Uterus (tissue), 4 donors: ENCODE measurements around the gene CCDC124. TPM values are rescaled to one million over a fixed set of nuclear protein-coding genes. Genes with fewer than 3 reads are reported as not detected.

Experiments used
- DNase-seq, 2 donors: peaks; one replicate each; pipeline ENCODE4 v3.0.0-alpha.2; 2019 to 2020
- H3K27ac ChIP-seq, 2 donors: fragments of 200-600 bp; sonication (generic); 1 replicate in 1 of 2; 2 replicates in 1 of 2; pipeline ENCODE4 v1.5.1; 2016 to 2018
- H3K27me3 ChIP-seq, 2 donors: fragments of 200-600 bp; sonication (generic); one replicate each; pipeline ENCODE4 v1.5.1; 2018 to 2019; ENCODE audit warnings: control low read depth in 1 of 2
- H3K36me3 ChIP-seq, 2 donors: fragments of 200-600 bp; sonication (generic); one replicate each; pipeline ENCODE4 v1.5.1; 2019; ENCODE audit warnings: control low read depth in 1 of 2
- H3K4me1 ChIP-seq, 2 donors: fragments of 200-600 bp; sonication (generic); one replicate each; pipeline ENCODE4 v1.5.1; 2018 to 2019; ENCODE audit warnings: control low read depth in 1 of 2
- H3K4me3 ChIP-seq, 2 donors: fragments of 200-600 bp; sonication (generic); 1 replicate in 1 of 2; 2 replicates in 1 of 2; pipeline ENCODE4 v1.5.1; 2018 to 2019; ENCODE audit warnings: mild to moderate bottlenecking in 1 of 2
- H3K9me3 ChIP-seq, 2 donors: fragments of 200-600 bp; sonication (generic); one replicate each; pipeline ENCODE4 v1.5.1; 2019; ENCODE audit warnings: control low read depth in 1 of 2
- POLR2A ChIP-seq, 2 donors: fragments of 450-650 bp; IDR thresholded peaks; one replicate each; pipeline ENCODE4 v1.6.1; 2016; ENCODE audit warnings: antibody characterized with exemption in 2 of 2, mild to moderate bottlenecking in 1 of 2, moderate library complexity in 1 of 2
- intact Hi-C: fragments of 100-400 bp; cut with DNase I; formaldehyde crosslinking; loops from one replicate; pipeline ENCODE4 v1.15.1; 2023; ENCODE audit warnings: low total_unique reads
- total RNA-seq, 4 donors: library from RNA; depleted of rRNA in 3 of 4; stranded (reverse); fragments of >200 nt in 3 of 4; gene quantifications; one replicate each; pipeline versions ENCODE4 v1.1.0 to v1.2.4, GENCODE V29; 2014 to 2023
- TF ChIP-seq, protein P1 (sequence below), 4 experiments: fragments of 200-600 bp in 2 of 4; fragments of 450-650 bp in 2 of 4; sonication (generic) in 2 of 4; IDR thresholded peaks; one replicate each; pipeline ENCODE4 v1.5.1; 2016 to 2019; ENCODE audit warnings: antibody characterized with exemption in 4 of 4, mild to moderate bottlenecking in 2 of 4, moderate library complexity in 1 of 4
- donor health status: DM: yes; HTN: yes; CAD: no.

CCDC124 gene
- total RNA-seq, 4 donors from 2014 or later = 23.6 to 37.2 (median 28.3) TPM

DNA sequence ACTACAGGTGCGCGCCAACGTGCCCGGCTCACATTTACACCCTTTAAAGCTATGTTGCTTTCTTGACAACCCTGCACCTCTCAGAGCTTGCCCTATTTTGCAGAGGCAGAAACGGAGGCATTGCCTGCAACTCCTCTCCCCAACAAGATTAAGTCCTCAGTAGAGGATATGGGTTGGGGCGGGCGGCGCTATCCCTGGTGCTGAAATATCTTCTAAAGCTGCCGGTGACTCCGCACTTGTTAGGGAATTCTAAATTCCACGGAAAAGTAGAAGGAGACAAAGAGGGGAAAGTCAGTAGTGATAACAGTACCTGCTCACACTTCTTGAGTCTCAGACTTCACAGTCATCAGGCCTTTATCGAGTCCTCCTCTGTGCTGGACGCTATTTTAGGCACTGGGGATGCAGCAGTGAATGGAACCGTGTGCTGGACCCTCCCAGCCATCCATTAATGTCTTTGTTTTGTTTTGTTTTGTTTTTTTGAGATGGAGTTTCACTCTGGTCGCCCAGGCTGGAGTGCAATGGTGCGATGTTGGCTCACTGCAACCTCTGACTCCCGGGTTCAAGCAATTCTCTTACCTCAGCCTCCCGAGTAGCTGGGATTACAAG lies 43.1 kb upstream of the CCDC124 start:
- no peaks in the 10 kb centered on the region for H3K4me1 ChIP-seq
- intact Hi-C loops = no loop called here
- TF ChIP-seq POLR2A (IDR thresholded peaks at IDR 0.05) = no peak
- TF ChIP-seq, protein P1, sequence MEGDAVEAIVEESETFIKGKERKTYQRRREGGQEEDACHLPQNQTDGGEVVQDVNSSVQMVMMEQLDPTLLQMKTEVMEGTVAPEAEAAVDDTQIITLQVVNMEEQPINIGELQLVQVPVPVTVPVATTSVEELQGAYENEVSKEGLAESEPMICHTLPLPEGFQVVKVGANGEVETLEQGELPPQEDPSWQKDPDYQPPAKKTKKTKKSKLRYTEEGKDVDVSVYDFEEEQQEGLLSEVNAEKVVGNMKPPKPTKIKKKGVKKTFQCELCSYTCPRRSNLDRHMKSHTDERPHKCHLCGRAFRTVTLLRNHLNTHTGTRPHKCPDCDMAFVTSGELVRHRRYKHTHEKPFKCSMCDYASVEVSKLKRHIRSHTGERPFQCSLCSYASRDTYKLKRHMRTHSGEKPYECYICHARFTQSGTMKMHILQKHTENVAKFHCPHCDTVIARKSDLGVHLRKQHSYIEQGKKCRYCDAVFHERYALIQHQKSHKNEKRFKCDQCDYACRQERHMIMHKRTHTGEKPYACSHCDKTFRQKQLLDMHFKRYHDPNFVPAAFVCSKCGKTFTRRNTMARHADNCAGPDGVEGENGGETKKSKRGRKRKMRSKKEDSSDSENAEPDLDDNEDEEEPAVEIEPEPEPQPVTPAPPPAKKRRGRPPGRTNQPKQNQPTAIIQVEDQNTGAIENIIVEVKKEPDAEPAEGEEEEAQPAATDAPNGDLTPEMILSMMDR (IDR thresholded peaks at IDR 0.05) = no peak
- no peaks in the 10 kb centered on the region for H3K27me3 ChIP-seq
- no peak for DNase-seq
- H3K9me3 ChIP-seq = no peaks in the 10 kb centered on the region
- H3K27ac ChIP-seq = no peak overlapping the region
- no peak overlapping the region for H3K4me3 ChIP-seq
- no peaks in the 10 kb centered on the region for H3K36me3 ChIP-seq

DNA sequence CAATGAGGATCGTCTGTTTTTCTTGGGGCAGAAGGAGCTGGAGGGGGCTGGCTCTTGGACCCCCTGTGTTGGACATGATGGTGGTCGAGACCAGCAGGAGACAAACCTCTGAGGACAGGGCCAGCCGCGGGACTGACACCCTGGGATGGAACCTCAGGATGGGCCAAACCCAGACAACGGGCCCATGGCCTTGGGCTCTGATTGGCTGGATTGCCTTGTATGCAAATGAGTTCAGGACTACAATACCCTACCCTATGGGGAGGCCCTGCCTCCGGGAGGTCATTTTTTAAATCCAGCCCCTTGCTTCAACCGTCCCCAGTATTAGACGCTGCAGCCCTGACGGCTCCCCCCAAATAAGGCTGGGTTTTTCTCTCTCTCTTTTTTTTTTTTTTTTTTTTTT lies 39.0 kb upstream of the CCDC124 start:
- intact Hi-C loops = no loop called here

DNA sequence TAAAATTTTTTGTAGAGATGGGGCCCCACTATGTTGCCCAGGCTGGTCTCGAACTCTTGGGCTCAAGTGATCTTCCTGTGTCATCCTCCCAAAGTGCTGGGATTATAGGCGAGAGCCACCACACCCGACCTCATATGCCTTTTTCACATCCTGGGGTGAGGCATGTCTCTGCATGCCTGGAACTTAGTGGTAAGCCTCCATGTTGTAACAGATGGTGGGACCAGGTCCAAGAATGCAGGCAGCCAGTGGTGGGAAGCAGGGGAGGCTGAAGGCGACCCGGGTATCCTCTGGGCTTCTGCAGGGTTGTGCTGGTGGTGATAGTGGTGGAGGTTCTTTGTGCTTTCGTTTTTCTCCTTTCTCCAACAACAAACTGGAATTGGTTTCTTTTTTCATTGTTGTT lies 30.1 kb upstream of the CCDC124 start:
- Histone ChIP-seq H3K27ac (no peak overlapping the region), H3K4me3 (no peak overlapping the region), H3K36me3 (no peaks in the 10 kb centered on the region), H3K9me3 (no peaks in the 10 kb centered on the region), H3K4me1 (no peaks in the 10 kb centered on the region), H3K27me3 (no peaks in the 10 kb centered on the region)
- intact Hi-C loops = no loop called here
- TF ChIP-seq, protein P1 (IDR thresholded peaks at IDR 0.05) = no peak
- TF ChIP-seq POLR2A (IDR thresholded peaks at IDR 0.05) = no peak
- DNase-seq = no peak

More for the DNA sequence above, 39.0 kb upstream of the CCDC124 start:
- Histone ChIP-seq H3K9me3 (no peaks in the 10 kb centered on the region), H3K4me3 (no peak overlapping the region), H3K4me1 (no peaks in the 10 kb centered on the region), H3K36me3 (no peaks in the 10 kb centered on the region), H3K27ac (no peak overlapping the region), H3K27me3 (no peaks in the 10 kb centered on the region)
- no peak for DNase-seq
- TF ChIP-seq POLR2A (IDR thresholded peaks at IDR 0.05) = no peak
- TF ChIP-seq, protein P1 (IDR thresholded peaks at IDR 0.05) = no peak

DNA sequence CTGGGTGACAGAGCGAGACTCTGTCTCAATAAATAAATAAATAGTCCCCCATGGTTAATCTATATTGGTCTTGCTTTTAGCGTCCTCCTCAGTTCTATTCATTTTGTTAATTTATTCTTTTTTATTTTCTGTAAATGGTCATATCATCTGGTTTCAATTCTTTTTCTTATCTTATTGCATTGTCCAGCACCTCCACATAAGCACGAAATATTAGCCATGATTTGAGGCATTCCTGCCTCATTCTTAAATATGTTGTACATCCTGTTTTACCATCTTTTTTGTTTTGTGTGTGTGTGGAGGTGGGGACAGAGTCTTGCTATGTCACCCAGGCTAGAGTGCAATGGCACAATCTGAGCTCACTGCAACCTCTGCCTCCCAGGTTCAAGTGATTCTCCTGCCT lies 24.6 kb upstream of the CCDC124 start:
- H3K4me1 ChIP-seq = no peaks in the 10 kb centered on the region
- intact Hi-C loops = no loop called here
- H3K27me3 ChIP-seq = no peaks in the 10 kb centered on the region
- DNase-seq = no peak
- H3K27ac ChIP-seq = no peak overlapping the region
- H3K4me3 ChIP-seq = no peak overlapping the region
- peaks cover 0 to 6% of the 10 kb centered on the region in 2 donors for H3K9me3 ChIP-seq
- no peaks in the 10 kb centered on the region for H3K36me3 ChIP-seq
- TF ChIP-seq POLR2A (IDR thresholded peaks at IDR 0.05) = no peak
- TF ChIP-seq, protein P1 (IDR thresholded peaks at IDR 0.05) = no peak

DNA sequence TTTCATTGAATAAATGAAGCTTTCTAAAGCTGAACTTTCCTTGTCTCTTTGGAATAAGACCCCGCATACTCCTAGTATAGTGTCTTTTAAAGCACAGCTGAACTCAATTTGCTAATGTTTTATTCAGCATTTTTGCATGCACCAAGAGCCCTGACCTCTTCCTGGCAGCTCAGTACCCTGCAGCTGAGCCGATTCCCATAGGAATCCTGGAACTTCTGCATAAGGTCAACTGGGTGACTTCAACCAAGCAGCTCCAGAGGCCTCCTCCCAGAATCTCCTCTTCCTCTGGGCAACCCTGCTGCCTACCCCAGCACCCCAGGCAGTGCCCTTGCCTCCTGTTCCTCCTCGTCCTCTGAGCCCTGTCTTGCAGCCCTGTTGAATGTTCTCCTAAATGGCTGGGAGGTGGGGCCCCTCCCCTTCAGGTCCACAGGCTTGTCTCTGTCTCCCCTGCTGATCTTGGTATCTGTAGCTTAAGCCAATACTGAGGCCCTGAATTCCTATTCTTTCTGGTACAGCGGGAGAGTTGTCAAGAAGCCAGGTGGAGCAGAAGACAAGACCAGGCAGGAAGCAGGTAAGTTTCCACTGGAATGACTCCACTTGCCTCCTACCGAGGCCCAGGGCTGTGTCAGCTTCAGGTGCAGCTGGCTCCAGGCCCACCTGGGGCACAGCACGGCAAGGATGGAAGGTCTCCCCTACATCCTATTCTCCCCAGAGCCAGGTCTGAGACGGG lies 23.6 kb upstream of the CCDC124 start:
- H3K4me1 ChIP-seq = no peaks in the 10 kb centered on the region
- no peaks in the 10 kb centered on the region for H3K27me3 ChIP-seq
- H3K4me3 ChIP-seq = no peak overlapping the region
- no peak for DNase-seq
- no peak overlapping the region for H3K27ac ChIP-seq
- no peak for TF ChIP-seq POLR2A (IDR thresholded peaks at IDR 0.05)
- TF ChIP-seq, protein P1 (IDR thresholded peaks at IDR 0.05) = no peak
- intact Hi-C loops = no loop called here
- peaks cover 0 to 6% of the 10 kb centered on the region in 2 donors for H3K9me3 ChIP-seq
- no peaks in the 10 kb centered on the region for H3K36me3 ChIP-seq
